A172 (cell line): ENCODE results near the gene MYO7A. TPM values are rescaled to one million over a fixed set of nuclear protein-coding genes. Genes with fewer than 3 reads are reported as not detected.

Source experiments
- DNase-seq: peaks from one replicate; pipeline ENCODE4 v3.0.0-alpha.2; 2015; ENCODE audit warnings: low spot score
- total RNA-seq: library from RNA; depleted of rRNA; stranded (reverse); fragments of >200 nt; shearing (Covaris generic); gene quantifications from 2 replicates; pipeline ENCODE4 v1.2.3, GENCODE V29; 2014

MYO7A gene
- total RNA-seq, 1 experiment from 2014 or later, result not detected

GRCh38 chr11:77213589-77214428, 85.8 kb downstream of the MYO7A start:
- DNase-seq, result no peak

GRCh38 chr11:77214557-77214956, 86.5 kb downstream of the MYO7A start:
- no peak for DNase-seq

DNA sequence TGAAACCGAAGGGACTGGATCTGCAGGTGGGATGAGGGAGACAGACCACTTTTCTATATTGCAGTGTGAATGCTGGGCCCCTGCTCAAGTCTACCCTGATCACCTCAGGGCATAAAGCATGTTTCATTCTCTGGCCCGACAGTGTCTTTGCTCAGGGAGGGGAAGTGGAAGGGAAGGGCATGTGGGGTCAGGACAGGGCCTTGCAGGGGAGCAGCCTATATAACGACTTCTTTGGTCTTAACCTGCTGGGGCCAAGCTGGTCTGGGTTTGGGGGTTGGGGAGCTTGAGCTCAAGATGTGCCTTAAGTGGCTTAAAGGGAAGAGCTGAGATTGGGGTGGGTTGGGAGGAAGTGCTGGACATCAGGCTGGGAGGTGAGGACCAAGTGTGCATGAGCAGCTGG, 87.1 kb downstream of the MYO7A start:
- no peak for DNase-seq

DNA sequence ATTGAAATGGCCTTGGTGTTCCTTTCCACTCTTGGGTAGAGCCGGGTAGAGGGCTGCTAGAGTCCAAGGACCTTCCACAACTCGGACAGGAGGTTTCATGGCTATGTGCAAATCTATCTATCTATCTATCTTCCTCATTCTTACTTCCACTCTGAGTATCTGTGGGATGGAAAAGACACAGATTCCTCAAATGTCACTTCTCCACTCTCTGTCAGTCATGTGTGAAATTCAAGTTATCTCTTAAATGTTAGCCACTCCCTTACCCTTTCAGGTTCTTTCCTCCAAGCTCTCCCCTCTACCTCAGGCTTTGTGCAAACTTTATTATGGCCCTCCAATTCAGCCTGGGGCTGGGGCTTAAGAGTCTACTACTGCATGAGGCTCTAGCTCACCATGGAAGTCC, 89.1 kb downstream of the MYO7A start:
- DNase-seq, result no peak

GRCh38 chr11:77223797-77224196, 95.8 kb downstream of the MYO7A start:
- DNase-seq, result no peak

DNA sequence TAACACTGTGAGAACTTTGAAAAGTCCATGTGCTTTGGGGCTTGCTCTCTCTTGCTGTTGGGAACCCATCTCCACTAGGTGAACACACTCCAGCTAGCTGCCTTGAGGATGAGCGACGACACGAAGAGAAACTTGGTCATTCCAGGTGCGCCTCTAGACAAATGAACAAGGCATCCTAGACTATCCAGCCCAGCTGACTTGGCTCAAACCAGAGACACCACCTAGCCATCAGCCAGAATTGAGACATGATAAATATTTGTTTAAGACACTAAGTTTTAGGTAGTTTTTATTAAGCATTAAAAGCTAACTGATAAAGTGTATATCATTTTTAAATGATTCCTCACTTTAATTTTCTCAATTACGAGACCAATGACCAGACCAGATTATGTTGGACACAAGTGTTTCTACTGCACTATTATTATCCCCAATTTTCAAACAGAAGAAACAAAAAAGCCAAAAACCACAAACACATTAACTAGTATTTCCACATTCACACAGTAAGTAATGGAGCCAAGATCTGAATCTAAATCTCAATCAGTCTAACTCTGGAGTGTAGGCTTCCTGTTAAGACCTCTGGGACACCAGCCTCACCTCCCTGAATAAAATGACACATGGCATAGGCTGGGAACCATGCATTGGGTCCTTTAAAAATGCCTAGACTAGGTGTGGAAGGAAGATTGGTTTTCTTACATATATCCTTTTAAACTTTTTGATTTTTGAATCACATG, 103.0 kb downstream of the MYO7A start:
- no peak for DNase-seq

DNA sequence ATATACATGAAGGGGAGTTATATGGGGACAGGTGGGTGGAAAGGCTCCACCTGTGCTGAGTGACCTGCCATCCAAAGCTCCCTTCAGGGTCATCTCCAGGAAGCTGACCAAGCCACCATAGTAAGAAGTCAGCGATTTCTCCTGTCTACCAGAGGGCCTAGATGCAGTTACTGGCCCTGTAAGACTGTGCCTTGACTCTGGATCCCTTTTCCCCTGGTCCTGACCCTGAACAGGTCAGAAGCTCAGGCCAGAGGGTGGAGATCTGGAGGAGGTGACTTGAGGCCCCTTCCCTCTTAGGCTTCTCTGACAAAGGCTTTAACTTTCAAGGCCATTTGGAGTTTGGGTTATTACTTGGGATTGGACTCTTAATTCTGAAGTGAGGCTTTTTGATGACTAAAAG, 103.8 kb downstream of the MYO7A start:
- DNase-seq, result no peak

- DNase-seq, result no peak
Measured at GRCh38 chr11:77232242-77232641, 104.2 kb downstream of the MYO7A start.

DNA sequence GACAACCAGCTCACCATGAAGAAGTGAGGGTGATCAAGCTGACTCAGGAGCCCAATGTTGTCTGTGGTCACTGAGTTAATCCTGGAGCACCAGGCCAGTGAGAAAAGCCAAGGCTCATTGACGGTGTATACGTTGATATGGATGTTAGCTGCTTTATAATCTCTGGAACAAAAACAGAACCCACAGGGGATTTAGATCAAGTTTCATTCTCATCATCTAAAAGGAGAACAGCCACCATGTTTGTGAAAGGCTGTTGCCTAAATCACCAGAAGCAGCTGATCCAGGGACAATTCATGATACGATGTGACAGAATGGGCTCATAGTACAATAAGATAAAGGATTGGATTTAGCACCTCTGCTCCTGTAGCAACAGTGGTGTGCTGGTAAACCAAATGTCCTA, 105.0 kb downstream of the MYO7A start:
- no peak for DNase-seq

DNA sequence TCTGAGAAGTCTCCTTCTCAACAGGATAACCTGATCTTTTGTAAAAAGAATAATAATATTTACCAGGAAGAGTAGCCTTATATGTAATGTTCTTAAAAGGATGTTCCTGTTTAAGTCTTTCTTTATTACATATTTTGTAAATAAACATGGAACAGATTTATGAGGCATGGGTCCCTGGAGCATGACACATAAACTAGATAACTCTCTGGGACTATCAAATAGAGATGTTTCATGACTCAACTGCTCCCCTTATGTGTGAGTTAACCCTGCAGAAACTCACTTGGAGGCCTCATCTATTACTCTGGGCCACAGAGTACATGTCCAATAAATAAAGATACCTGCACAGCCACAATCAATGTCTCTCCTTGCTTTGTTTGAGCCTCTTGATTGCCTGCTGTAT, 108.9 kb downstream of the MYO7A start:
- no peak for DNase-seq

GRCh38 chr11:77244277-77245027, 116.4 kb downstream of the MYO7A start:
- peak; percentile 87 for DNase-seq

- DNase-seq, result peak; percentile 51
Measured at GRCh38 chr11:77249427-77249826, 121.4 kb downstream of the MYO7A start.

DNA sequence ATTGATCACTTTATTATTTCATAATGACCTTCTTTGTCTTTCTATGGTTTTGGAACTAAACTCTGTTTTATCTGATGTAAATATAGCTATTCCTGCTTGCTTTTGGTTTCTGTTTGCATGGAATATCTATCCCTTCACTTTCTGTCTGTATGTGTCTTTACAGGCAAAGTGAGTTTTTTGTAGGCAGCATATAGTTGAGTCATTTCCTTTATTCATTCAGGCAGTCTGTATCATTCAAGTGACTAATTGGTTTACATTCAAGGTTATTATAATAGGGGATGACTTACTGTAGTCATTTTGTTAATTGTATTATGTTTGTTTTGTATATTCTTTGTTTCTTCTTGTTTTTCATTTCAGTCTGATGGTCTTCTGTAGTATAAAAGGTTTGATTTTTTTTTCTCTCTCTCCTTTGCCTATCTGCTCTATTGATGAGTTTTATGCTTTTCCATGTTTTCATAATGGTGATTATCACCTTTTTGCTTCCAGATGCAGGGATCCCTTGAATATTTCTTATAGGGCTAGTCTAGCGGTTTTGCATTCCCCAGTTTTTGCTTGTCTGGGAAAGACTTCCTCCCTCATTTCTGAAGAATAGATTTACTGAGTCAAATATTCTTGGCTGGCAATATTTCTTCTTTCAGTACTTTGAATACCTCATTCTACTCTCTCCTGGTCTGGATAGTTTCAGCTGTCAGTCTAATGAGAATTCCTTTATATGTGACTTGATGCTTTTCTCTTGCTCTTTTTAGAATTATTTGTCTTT, 123.0 kb downstream of the MYO7A start:
- DNase-seq, result peak; percentile 64

GRCh38 chr11:77252555-77253270, 124.7 kb downstream of the MYO7A start:
- no peak for DNase-seq

DNA sequence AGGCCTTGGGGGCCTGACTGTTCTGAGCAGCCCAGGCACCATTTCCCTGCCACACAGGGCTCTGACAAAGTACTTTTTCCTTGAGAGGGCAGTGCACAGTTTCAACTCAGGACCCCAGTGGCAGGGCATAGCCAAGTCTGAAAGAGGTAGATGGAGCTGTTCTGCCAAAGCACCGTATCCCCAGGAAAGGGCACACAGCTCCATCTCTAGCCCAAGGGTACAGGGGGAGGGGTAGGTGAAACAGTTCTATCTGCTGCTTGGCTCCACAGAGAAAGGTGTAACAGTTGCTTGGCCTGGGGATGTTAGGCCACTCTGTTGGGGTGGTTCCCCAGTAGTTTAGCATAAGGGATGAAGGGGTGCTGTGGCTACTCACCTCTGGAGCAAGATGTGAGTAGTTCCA, 125.6 kb downstream of the MYO7A start:
- DNase-seq, result no peak

DNA sequence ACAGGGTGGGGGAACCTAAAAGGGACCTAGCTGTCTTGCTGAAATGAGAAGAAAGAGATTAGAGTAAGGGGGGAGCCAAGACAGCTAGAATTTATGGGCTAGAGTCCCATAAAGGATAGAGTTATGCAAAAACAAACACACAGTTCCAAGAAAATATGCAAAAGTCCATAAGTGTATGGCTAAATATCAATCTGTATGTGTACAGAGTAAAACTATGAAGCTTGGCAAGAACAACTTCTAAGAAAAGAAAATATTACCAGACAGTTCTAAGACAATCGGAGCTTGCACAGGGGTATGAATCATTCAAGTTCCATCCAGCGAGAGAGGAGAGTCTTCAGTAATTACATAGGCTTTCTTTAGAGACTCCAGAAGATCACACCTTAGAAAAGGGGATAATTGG, 131.6 kb downstream of the MYO7A start:
- no peak for DNase-seq

DNA sequence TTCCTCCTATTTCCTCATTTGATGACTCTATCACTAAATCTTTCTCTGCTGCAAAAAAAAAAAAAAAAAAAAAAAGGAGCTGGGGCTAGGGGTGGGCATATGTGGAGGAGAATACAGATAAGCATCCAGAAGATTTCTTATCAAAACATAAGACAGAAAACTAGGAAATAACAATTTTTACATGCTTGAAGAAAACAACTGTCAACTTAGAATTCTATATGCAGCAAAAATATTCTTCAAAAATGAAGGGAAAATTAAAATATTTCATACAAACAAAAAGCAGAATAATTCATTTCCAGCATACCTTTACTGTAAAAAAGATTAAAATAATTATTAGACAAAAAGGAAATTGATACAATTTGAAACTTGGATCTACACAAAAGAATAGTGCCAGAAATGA, 134.8 kb downstream of the MYO7A start:
- no peak for DNase-seq
